Suprapubic skin (tissue), 3 donors: ENCODE results near the gene ANAPC10.

Experiments
- EP300 ChIP-seq: sonication (generic); formaldehyde crosslinking; IDR thresholded peaks from one replicate; pipeline ENCODE4 v1.6.1; 2017; ENCODE audit warnings: antibody characterized with exemption
- POLR2A ChIP-seq, 2 donors: fragments of 450-650 bp; IDR thresholded peaks; one replicate each; pipeline ENCODE4 v1.6.1; 2017; ENCODE audit warnings: antibody characterized with exemption in 2 of 2, mild to moderate bottlenecking in 2 of 2, moderate library complexity in 2 of 2
- TF ChIP-seq, protein P1 (sequence below), 2 donors: fragments of 200-600 bp in 1 of 2; fragments of 450-650 bp in 1 of 2; sonication (generic) in 1 of 2; IDR thresholded peaks; one replicate each; pipeline ENCODE4 v1.5.1; 2016 to 2019; ENCODE audit warnings: antibody characterized with exemption in 2 of 2, mild to moderate bottlenecking in 1 of 2, moderate library complexity in 1 of 2

DNA sequence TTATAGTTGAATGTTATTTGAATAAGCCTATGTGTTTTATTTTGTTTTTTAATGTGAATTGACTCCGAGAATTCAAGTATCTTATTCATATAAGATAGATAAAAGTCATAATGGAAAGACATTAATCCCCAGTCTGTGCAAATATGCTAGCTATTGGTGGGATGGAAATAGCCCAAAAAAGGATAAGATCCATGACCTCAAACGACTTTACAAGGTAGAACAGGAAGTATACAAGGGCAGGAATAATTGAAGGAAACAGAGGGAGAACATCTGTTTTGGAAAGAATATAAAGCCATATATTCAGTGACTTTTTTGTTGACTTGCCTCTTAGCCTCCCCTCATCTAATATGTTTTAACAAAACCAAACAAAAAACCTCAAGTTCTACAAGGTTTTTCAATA is 9.1 kb upstream of the ANAPC10 start:
- TF ChIP-seq, protein P1, sequence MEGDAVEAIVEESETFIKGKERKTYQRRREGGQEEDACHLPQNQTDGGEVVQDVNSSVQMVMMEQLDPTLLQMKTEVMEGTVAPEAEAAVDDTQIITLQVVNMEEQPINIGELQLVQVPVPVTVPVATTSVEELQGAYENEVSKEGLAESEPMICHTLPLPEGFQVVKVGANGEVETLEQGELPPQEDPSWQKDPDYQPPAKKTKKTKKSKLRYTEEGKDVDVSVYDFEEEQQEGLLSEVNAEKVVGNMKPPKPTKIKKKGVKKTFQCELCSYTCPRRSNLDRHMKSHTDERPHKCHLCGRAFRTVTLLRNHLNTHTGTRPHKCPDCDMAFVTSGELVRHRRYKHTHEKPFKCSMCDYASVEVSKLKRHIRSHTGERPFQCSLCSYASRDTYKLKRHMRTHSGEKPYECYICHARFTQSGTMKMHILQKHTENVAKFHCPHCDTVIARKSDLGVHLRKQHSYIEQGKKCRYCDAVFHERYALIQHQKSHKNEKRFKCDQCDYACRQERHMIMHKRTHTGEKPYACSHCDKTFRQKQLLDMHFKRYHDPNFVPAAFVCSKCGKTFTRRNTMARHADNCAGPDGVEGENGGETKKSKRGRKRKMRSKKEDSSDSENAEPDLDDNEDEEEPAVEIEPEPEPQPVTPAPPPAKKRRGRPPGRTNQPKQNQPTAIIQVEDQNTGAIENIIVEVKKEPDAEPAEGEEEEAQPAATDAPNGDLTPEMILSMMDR (IDR thresholded peaks at IDR 0.05): no peak
- TF ChIP-seq POLR2A (IDR thresholded peaks at IDR 0.05) (no peak), EP300 (no peak)
